ENCODE measurements around the gene UGT1A10.

UGT1A10 gene

DNA sequence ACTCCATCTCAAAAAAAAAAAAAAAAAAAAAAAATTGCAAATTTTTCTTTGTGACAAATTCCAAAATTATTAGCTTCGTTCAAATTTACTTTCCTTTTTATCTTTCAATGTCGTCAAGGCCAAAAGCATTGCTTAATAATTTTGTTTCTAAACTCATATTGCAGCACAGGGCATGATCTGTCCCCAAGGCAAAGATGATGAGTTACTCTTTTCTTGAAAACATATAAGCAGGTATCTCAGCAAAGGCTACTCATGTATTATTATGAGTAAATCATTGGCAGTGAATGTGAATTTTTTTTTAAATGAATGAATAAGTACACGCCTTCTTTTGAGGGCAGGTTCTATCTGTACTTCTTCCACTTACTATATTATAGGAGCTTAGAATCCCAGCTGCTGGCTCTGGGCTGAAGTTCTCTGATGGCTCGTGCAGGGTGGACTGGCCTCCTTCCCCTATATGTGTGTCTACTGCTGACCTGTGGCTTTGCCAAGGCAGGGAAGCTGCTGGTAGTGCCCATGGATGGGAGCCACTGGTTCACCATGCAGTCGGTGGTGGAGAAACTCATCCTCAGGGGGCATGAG is 45.4 kb downstream of the UGT1A10 start, which contains the start of gene UGT1A7:
TSS of gene UGT1A7 (plus strand) at position 381 of the 579 bp plus-strand sequence. CDS start at position 418, 37 bp downstream.
- no peak within 1 kb of the TSS for H3K4me3 ChIP-seq (replicated peaks; ENCODE audit: low read depth, low read length)
- TF ChIP-seq, protein P1, sequence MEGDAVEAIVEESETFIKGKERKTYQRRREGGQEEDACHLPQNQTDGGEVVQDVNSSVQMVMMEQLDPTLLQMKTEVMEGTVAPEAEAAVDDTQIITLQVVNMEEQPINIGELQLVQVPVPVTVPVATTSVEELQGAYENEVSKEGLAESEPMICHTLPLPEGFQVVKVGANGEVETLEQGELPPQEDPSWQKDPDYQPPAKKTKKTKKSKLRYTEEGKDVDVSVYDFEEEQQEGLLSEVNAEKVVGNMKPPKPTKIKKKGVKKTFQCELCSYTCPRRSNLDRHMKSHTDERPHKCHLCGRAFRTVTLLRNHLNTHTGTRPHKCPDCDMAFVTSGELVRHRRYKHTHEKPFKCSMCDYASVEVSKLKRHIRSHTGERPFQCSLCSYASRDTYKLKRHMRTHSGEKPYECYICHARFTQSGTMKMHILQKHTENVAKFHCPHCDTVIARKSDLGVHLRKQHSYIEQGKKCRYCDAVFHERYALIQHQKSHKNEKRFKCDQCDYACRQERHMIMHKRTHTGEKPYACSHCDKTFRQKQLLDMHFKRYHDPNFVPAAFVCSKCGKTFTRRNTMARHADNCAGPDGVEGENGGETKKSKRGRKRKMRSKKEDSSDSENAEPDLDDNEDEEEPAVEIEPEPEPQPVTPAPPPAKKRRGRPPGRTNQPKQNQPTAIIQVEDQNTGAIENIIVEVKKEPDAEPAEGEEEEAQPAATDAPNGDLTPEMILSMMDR (IDR thresholded peaks at IDR 0.05; ENCODE audit: low read depth, low read length, missing control alignments): no peak
- no peak for DNase-seq (ENCODE audit: extremely low read depth, low read depth)

DNA sequence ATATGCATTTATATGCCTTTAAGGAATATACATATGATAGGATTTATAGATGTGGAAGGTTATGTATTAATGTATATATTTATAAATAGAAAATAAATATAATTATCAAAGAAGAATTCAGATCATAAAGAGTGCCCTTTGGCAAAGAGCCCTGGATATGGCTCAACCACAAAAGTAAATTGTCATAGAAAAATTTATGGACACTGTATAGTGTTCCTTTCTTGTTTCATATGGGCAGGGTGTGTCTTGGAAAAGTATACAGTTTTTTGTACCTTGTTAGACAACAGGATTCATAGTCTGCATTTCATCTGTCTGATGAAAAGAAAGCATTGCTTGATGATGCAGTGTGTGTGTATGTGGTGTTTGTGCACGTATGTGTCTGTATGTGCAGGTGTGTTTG is 48.4 kb downstream of the UGT1A10 start:
- DNase-seq (ENCODE audit: extremely low read depth, low read depth): no peak
- TF ChIP-seq, protein P1 (IDR thresholded peaks at IDR 0.05; ENCODE audit: low read depth, low read length, missing control alignments): no peak
- no peak overlapping the region for H3K4me3 ChIP-seq (replicated peaks; ENCODE audit: low read depth, low read length)

DNA sequence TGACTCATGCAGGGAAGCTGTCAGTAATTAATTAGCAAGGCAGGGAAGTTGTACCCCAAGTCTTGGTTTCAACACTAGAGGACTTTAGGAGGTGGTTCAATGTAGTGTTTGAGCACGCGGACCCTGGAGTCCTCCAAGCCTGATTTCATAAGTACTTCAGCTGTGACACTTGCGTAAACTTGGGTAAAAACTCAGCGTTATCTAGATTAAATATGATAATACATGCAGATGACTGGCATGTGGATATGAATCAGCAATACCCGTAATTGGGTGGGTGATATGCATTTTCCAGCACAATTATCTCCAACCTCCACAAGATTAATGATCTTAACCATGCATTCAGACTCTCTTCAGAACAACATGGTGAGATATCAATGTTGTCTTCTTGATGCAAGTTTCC is 50.7 kb downstream of the UGT1A10 start:
- no peak for DNase-seq (ENCODE audit: extremely low read depth, low read depth)
- TF ChIP-seq, protein P1 (IDR thresholded peaks at IDR 0.05; ENCODE audit: low read depth, low read length, missing control alignments): no peak
- H3K4me3 ChIP-seq (replicated peaks; ENCODE audit: low read depth, low read length): no peak overlapping the region

DNA sequence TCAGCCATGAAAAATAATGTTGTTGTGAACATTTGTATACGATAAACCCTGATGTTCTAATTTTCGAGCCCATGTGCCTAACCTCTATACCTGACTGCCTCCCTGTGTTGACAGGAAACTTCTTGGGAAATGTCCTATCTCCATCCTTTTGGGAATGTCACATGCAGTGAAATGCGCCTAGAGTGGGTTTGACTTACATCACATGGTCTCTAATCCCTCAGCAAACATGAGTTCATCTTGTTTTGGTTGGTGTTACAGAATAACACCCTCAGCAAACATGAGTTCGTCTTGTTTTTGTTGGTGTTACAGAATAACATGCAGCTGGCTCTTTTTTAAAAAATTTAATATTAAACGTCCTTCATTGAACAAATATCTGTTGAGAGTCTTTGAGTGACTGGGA is 52.1 kb downstream of the UGT1A10 start:
- no peak for DNase-seq (ENCODE audit: extremely low read depth, low read depth)
- no peak overlapping the region for H3K4me3 ChIP-seq (replicated peaks; ENCODE audit: low read depth, low read length)
- TF ChIP-seq, protein P1 (IDR thresholded peaks at IDR 0.05; ENCODE audit: low read depth, low read length, missing control alignments): no peak

DNA sequence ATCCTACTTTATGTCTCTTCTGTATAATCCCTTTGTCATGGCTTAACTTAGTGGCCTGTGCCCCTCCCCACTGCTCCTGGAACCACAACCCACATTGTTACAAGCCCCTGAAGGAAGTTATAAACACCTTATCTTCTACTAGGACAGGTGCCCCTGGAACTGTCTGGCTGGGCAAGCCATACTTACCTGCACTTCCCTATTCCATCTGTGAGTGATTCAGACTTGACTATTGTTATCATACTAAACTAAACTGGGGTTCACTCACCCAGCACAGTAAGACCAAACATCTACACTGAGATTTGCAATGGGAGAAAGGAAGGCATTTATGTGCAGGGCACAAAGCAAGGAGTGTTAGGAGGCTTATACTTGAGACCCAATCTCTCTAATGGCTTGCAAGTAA is 52.8 kb downstream of the UGT1A10 start:
- TF ChIP-seq, protein P1 (IDR thresholded peaks at IDR 0.05; ENCODE audit: low read depth, low read length, missing control alignments): no peak
- DNase-seq (ENCODE audit: extremely low read depth, low read depth): no peak
- no peak overlapping the region for H3K4me3 ChIP-seq (replicated peaks; ENCODE audit: low read depth, low read length)

DNA sequence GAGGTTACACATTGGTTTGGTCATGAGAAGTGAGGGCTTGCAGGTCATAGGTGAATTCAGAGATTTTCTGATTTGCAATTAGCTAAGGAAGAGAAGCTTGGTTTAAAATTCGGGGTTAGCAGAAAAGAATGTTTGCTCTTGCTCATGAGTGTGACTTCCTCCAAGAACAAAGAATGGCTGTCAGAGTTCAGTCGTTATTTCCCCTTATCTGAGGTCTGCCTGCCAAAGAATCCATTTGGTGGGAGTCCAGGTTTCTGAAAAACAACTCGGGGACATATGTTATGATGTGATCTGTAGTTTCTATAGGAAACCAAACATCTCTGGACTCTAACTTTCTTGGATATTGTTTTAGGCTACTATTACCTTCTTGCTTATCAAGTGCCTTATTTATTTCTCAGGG is 53.3 kb downstream of the UGT1A10 start:
- no peak for DNase-seq (ENCODE audit: extremely low read depth, low read depth)
- TF ChIP-seq, protein P1 (IDR thresholded peaks at IDR 0.05; ENCODE audit: low read depth, low read length, missing control alignments): no peak
- no peak overlapping the region for H3K4me3 ChIP-seq (replicated peaks; ENCODE audit: low read depth, low read length)

DNA sequence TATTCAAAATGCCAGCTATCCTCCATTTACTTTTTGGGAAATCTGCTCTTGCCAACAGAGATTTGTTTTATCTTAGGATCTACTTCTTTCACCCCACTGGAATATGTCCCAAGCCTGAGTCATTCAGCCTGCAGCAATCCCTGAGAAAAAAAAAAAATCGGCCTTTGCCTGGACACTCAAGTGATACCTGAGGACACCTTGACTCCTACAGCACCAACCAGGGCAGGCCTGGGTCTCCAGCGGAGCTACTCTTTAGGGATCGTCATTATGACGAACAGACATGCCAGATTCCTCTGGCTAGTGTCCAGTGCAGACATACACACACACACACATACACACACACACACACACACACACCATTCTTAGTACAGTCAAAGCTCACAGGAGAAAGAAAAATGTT is 54.2 kb downstream of the UGT1A10 start:
- no peak for DNase-seq (ENCODE audit: extremely low read depth, low read depth)
- no peak overlapping the region for H3K4me3 ChIP-seq (replicated peaks; ENCODE audit: low read depth, low read length)
- TF ChIP-seq, protein P1 (IDR thresholded peaks at IDR 0.05; ENCODE audit: low read depth, low read length, missing control alignments): no peak
